Ovary (tissue), 3 donors: ENCODE results near the gene C1QL4.

Source experiments
- CTCF ChIP-seq, 3 donors: fragments of 450-650 bp in 2 of 3; fragments of 200-600 bp in 1 of 3; IDR thresholded peaks; one replicate each; pipeline versions ENCODE4 v1.5.1 to v1.8.0; 2016 to 2022; ENCODE audit warnings: antibody characterized with exemption in 3 of 3, mild to moderate bottlenecking in 1 of 3
- POLR2A ChIP-seq: fragments of 450-650 bp; IDR thresholded peaks from one replicate; pipeline ENCODE4 v1.6.1; 2017; ENCODE audit warnings: antibody characterized with exemption, mild to moderate bottlenecking, moderate library complexity
- donor health status: DM: no; HTN: no; CAD: no.

GRCh38 chr12:49294086-49294803 is 42.7 kb downstream of the C1QL4 start:
- TF ChIP-seq CTCF (IDR thresholded peaks at IDR 0.05) (no peak), POLR2A (no peak)
